Kidney (tissue), 14 donors: ENCODE results near the gene ERCC2. TPM values are rescaled to one million over a fixed set of nuclear protein-coding genes. Genes with fewer than 3 reads are reported as not detected.
A peak's percentile ranks its signal among the peaks of the same experiment; 100 is the strongest.

Experiments used
- DNase-seq, 5 donors: peaks; one replicate each; pipeline ENCODE4 v3.0.0-alpha.2; 2013 to 2020
- FAIRE-seq: peaks from 2 replicates; lab custom pipeline; 2012; peaks lifted over from hg19 to GRCh38; lab: Jason Lieb, UNC
- H3K27ac ChIP-seq, 2 donors: one replicate each; pipeline ENCODE4 v1.7.0; 2013; ENCODE audit warnings: low read depth in 2 of 2, low read length in 2 of 2, inconsistent platforms in 1 of 2
- H3K27me3 ChIP-seq: one replicate; pipeline ENCODE4 v1.7.1; 2013; ENCODE audit warnings: low read length, inconsistent platforms; ENCODE audit not compliant: control insufficient read depth, insufficient read depth
- H3K36me3 ChIP-seq, 3 donors: one replicate each; pipeline versions ENCODE4 v1.7.0 to v1.7.1; 2013; ENCODE audit warnings: low read length in 3 of 3, control low read depth in 1 of 3, inconsistent platforms in 1 of 3; ENCODE audit not compliant: insufficient read depth in 3 of 3, control insufficient read depth in 2 of 3
- H3K4me1 ChIP-seq, 3 donors: one replicate each; pipeline versions ENCODE4 v1.7.0 to v1.7.1; 2013; ENCODE audit warnings: low read length in 3 of 3, inconsistent platforms in 1 of 3, low read depth in 1 of 3; ENCODE audit not compliant: control insufficient read depth in 2 of 3, insufficient read depth in 2 of 3
- H3K4me3 ChIP-seq, 3 donors: one replicate each; pipeline versions ENCODE4 v1.7.0 to v1.8.1; 2013; ENCODE audit warnings: low read length in 3 of 3, control low read depth in 1 of 3, inconsistent platforms in 1 of 3
- H3K9ac ChIP-seq, 3 donors: one replicate each; pipeline versions ENCODE4 v1.7.0 to v1.7.1; 2013; ENCODE audit warnings: low read length in 3 of 3, control low read depth in 1 of 3, inconsistent platforms in 1 of 3
- H3K9me3 ChIP-seq, 3 donors: one replicate each; pipeline versions ENCODE4 v1.7.0 to v1.7.1; 2013; ENCODE audit warnings: low read length in 3 of 3, control low read depth in 1 of 3, inconsistent platforms in 1 of 3; ENCODE audit not compliant: control insufficient read depth in 2 of 3, insufficient read depth in 1 of 3
- CTCF ChIP-seq: IDR thresholded peaks from 3 replicates; pipeline ENCODE4 v1.5.1; 2012; ENCODE audit warnings: mild to moderate bottlenecking, moderate library complexity, borderline replicate concordance; ENCODE audit not compliant: insufficient read depth; ENCODE audit errors: extremely low read depth
- intact Hi-C: fragments of 100-400 bp; cut with DNase I; formaldehyde crosslinking; loops from one replicate; pipeline ENCODE4 v1.11.1; 2022
- polyA plus RNA-seq: library from polyadenylated mRNA; stranded (reverse); fragments of 350-450 nt; fragmentation: Illumina TruSeq; extraction: RNeasy Lipid Tissue Mini Kit (QIAGEN cat#74804); gene quantifications from one replicate; pipeline ENCODE4 v1.2.3, GENCODE V29; 2014; ENCODE audit warnings: low read depth, low replicate concordance; ENCODE audit not compliant: insufficient read depth
- total RNA-seq: library from RNA; stranded (reverse); fragmentation: NEBNext Ultra II Directional; extraction: Animal tissue kit (Norgen Biotek cat#: 25700); gene quantifications from one replicate; pipeline ENCODE4 v1.2.1, GENCODE V29; 2021
- donor health status: control.
- donor health status: control.
- donor health status: control.
- donor health status: control.
- donor health status: control.
- donor health status: DM: yes; HTN: yes; CAD: no.
- donor health status: Normal renal cell carcinoma (clear cell type).

ERCC2 gene
- total and polyA plus RNA-seq, 2 donors from 2014 or later, result 16.7 to 19.0 TPM

GRCh38 chr19:45322311-45322710 lies 48.1 kb downstream of the ERCC2 start:
- no peaks in the 10 kb centered on the region for H3K27me3 ChIP-seq
- DNase-seq (peak in 4 of 5 donors; percentile 65 to 80 (median 71)), FAIRE-seq (no peak)
- no peak overlapping the region for H3K9ac ChIP-seq
- intact Hi-C loops, result no loop called here
- H3K9me3 ChIP-seq, result no peaks in the 10 kb centered on the region
- no peak overlapping the region for H3K27ac ChIP-seq
- TF ChIP-seq CTCF, result no peak
- H3K36me3 ChIP-seq, result no peaks in the 10 kb centered on the region
- no peaks in the 10 kb centered on the region for H3K4me1 ChIP-seq
- H3K4me3 ChIP-seq, result no peak overlapping the region

- intact Hi-C loops, result no loop called here
These were observed 48.5 kb downstream of the ERCC2 start for GRCh38 chr19:45321848-45322247.

GRCh38 chr19:45320997-45321775 lies 49.2 kb downstream of the ERCC2 start:
- Histone ChIP-seq H3K27ac (no peak overlapping the region), H3K36me3 (no peaks in the 10 kb centered on the region), H3K27me3 (peaks cover 2% of the 10 kb centered on the region), H3K9me3 (no peaks in the 10 kb centered on the region), H3K4me3 (no peak overlapping the region), H3K9ac (no peak overlapping the region), H3K4me1 (no peaks in the 10 kb centered on the region)
- intact Hi-C loops, result no loop called here
- FAIRE-seq, result no peak
- no peak for DNase-seq
- TF ChIP-seq CTCF, result no peak

More at GRCh38 chr19:45321848-45322247, 48.5 kb downstream of the ERCC2 start:
- no peak for TF ChIP-seq CTCF
- no peaks in the 10 kb centered on the region for H3K36me3 ChIP-seq
- no peak overlapping the region for H3K4me3 ChIP-seq
- H3K27me3 ChIP-seq, result no peaks in the 10 kb centered on the region
- no peak overlapping the region for H3K9ac ChIP-seq
- peak in 1 of 5 donors; percentile 70 for DNase-seq
- no peaks in the 10 kb centered on the region for H3K4me1 ChIP-seq
- FAIRE-seq, result no peak
- H3K27ac ChIP-seq, result no peak overlapping the region
- H3K9me3 ChIP-seq, result no peaks in the 10 kb centered on the region
